ENCODE results near the gene MXD4.

Gene MXD4

GRCh38 chr4:2274320-2275043 lies 12.6 kb upstream of the MXD4 start:
- no peak overlapping the region for H3K27ac Mint-ChIP-seq
- no peak for ATAC-seq (replicated peaks)
- H3K9me3 Mint-ChIP-seq, result no peaks in the 10 kb centered on the region
- H3K27me3 Mint-ChIP-seq, result no peaks in the 10 kb centered on the region
- H3K36me3 Mint-ChIP-seq, result no peaks in the 10 kb centered on the region
- H3K4me3 Mint-ChIP-seq, result no peak overlapping the region
- peaks cover 0 to 2% of the 10 kb centered on the region in 2 donors for H3K4me1 Mint-ChIP-seq
- no peak for DNase-seq

- no peak for ATAC-seq (replicated peaks)
- DNase-seq, result no peak
- no peaks in the 10 kb centered on the region for H3K9me3 Mint-ChIP-seq
- peaks cover 0 to 2% of the 10 kb centered on the region in 2 donors for H3K4me1 Mint-ChIP-seq
- H3K27ac Mint-ChIP-seq, result no peak overlapping the region
- H3K27me3 Mint-ChIP-seq, result no peaks in the 10 kb centered on the region
- no peaks in the 10 kb centered on the region for H3K36me3 Mint-ChIP-seq
- H3K4me3 Mint-ChIP-seq, result no peak overlapping the region
These were observed 11.9 kb upstream of the MXD4 start for GRCh38 chr4:2273657-2274319.

GRCh38 chr4:2273221-2273620 lies 11.3 kb upstream of the MXD4 start:
- H3K27me3 Mint-ChIP-seq, result no peaks in the 10 kb centered on the region
- H3K36me3 Mint-ChIP-seq, result no peaks in the 10 kb centered on the region
- ATAC-seq (replicated peaks), result no peak
- H3K4me1 Mint-ChIP-seq, result peaks cover 0 to 2% of the 10 kb centered on the region in 2 donors
- no peak overlapping the region for H3K4me3 Mint-ChIP-seq
- H3K27ac Mint-ChIP-seq, result no peak overlapping the region
- no peaks in the 10 kb centered on the region for H3K9me3 Mint-ChIP-seq
- no peak for DNase-seq

GRCh38 chr4:2272828-2273120 lies 10.9 kb upstream of the MXD4 start:
- Mint-ChIP-seq H3K4me3 (no peak overlapping the region), H3K36me3 (no peaks in the 10 kb centered on the region), H3K9me3 (no peaks in the 10 kb centered on the region), H3K27me3 (no peaks in the 10 kb centered on the region), H3K4me1 (peaks cover 0 to 2% of the 10 kb centered on the region in 2 donors), H3K27ac (no peak overlapping the region)
- ATAC-seq (replicated peaks) (no peak), DNase-seq (no peak)

GRCh38 chr4:2272026-2272827 lies 10.3 kb upstream of the MXD4 start:
- peaks cover 0 to 2% of the 10 kb centered on the region in 2 donors for H3K4me1 Mint-ChIP-seq
- no peak overlapping the region for H3K4me3 Mint-ChIP-seq
- no peaks in the 10 kb centered on the region for H3K36me3 Mint-ChIP-seq
- no peak for ATAC-seq (replicated peaks)
- H3K27me3 Mint-ChIP-seq, result no peaks in the 10 kb centered on the region
- H3K9me3 Mint-ChIP-seq, result no peaks in the 10 kb centered on the region
- DNase-seq, result no peak
- H3K27ac Mint-ChIP-seq, result peak overlapping the region; percentile 67

GRCh38 chr4:2271279-2272025 lies 9.5 kb upstream of the MXD4 start:
- Mint-ChIP-seq H3K27ac (no peak overlapping the region), H3K4me3 (no peak overlapping the region), H3K36me3 (no peaks in the 10 kb centered on the region), H3K4me1 (peaks cover 0 to 2% of the 10 kb centered on the region in 2 donors), H3K9me3 (no peaks in the 10 kb centered on the region), H3K27me3 (no peaks in the 10 kb centered on the region)
- ATAC-seq (replicated peaks) (no peak), DNase-seq (no peak)

- DNase-seq (no peak), ATAC-seq (replicated peaks) (no peak)
- H3K9me3 Mint-ChIP-seq, result no peaks in the 10 kb centered on the region
- no peak overlapping the region for H3K4me3 Mint-ChIP-seq
- no peaks in the 10 kb centered on the region for H3K27me3 Mint-ChIP-seq
- no peak overlapping the region for H3K27ac Mint-ChIP-seq
- H3K4me1 Mint-ChIP-seq, result peaks cover 0 to 2% of the 10 kb centered on the region in 2 donors
- no peaks in the 10 kb centered on the region for H3K36me3 Mint-ChIP-seq
These were observed 8.6 kb upstream of the MXD4 start for GRCh38 chr4:2270341-2271165.

GRCh38 chr4:2269618-2270163 lies 7.8 kb upstream of the MXD4 start:
- no peaks in the 10 kb centered on the region for H3K9me3 Mint-ChIP-seq
- no peaks in the 10 kb centered on the region for H3K36me3 Mint-ChIP-seq
- H3K4me3 Mint-ChIP-seq, result no peak overlapping the region
- ATAC-seq (replicated peaks) (no peak), DNase-seq (no peak)
- peaks cover 0 to 2% of the 10 kb centered on the region in 2 donors for H3K4me1 Mint-ChIP-seq
- no peak overlapping the region for H3K27ac Mint-ChIP-seq
- no peaks in the 10 kb centered on the region for H3K27me3 Mint-ChIP-seq

GRCh38 chr4:2269206-2269531 lies 7.3 kb upstream of the MXD4 start:
- H3K4me3 Mint-ChIP-seq, result no peak overlapping the region
- H3K9me3 Mint-ChIP-seq, result no peaks in the 10 kb centered on the region
- peaks cover 0 to 4% of the 10 kb centered on the region in 2 donors for H3K4me1 Mint-ChIP-seq
- no peak overlapping the region for H3K27ac Mint-ChIP-seq
- no peaks in the 10 kb centered on the region for H3K36me3 Mint-ChIP-seq
- DNase-seq, result no peak
- H3K27me3 Mint-ChIP-seq, result no peaks in the 10 kb centered on the region
- ATAC-seq (replicated peaks), result no peak

- no peaks in the 10 kb centered on the region for H3K9me3 Mint-ChIP-seq
- H3K4me3 Mint-ChIP-seq, result no peak overlapping the region
- no peak overlapping the region for H3K27ac Mint-ChIP-seq
- ATAC-seq (replicated peaks) (no peak), DNase-seq (no peak)
- H3K4me1 Mint-ChIP-seq, result peaks cover 0 to 4% of the 10 kb centered on the region in 2 donors
- no peaks in the 10 kb centered on the region for H3K36me3 Mint-ChIP-seq
- no peaks in the 10 kb centered on the region for H3K27me3 Mint-ChIP-seq
These were observed 6.7 kb upstream of the MXD4 start for GRCh38 chr4:2268357-2269205.

GRCh38 chr4:2267841-2268240 lies 5.9 kb upstream of the MXD4 start:
- Mint-ChIP-seq H3K27me3 (no peaks in the 10 kb centered on the region), H3K9me3 (no peaks in the 10 kb centered on the region)

GRCh38 chr4:2267320-2267811 lies 5.5 kb upstream of the MXD4 start:
- DNase-seq (no peak), ATAC-seq (replicated peaks) (no peak)
- H3K9me3 Mint-ChIP-seq, result no peaks in the 10 kb centered on the region
- no peak overlapping the region for H3K4me3 Mint-ChIP-seq
- no peaks in the 10 kb centered on the region for H3K27me3 Mint-ChIP-seq
- no peaks in the 10 kb centered on the region for H3K36me3 Mint-ChIP-seq
- no peak overlapping the region for H3K27ac Mint-ChIP-seq
- peaks cover 4 to 9% of the 10 kb centered on the region in 2 donors for H3K4me1 Mint-ChIP-seq

More at GRCh38 chr4:2267841-2268240, 5.9 kb upstream of the MXD4 start:
- DNase-seq (no peak), ATAC-seq (replicated peaks) (no peak)
- Mint-ChIP-seq H3K4me3 (no peak overlapping the region), H3K36me3 (no peaks in the 10 kb centered on the region), H3K4me1 (peaks cover 4 to 7% of the 10 kb centered on the region in 2 donors), H3K27ac (no peak overlapping the region)

- H3K9me3 Mint-ChIP-seq, result no peaks in the 10 kb centered on the region
- H3K27me3 Mint-ChIP-seq, result no peaks in the 10 kb centered on the region
- peaks cover 4 to 9% of the 10 kb centered on the region in 2 donors for H3K4me1 Mint-ChIP-seq
- H3K27ac Mint-ChIP-seq, result no peak overlapping the region
- H3K4me3 Mint-ChIP-seq, result no peak overlapping the region
- no peak for DNase-seq
- H3K36me3 Mint-ChIP-seq, result no peaks in the 10 kb centered on the region
- no peak for ATAC-seq (replicated peaks)
These were observed 4.9 kb upstream of the MXD4 start for GRCh38 chr4:2266821-2267220.

Measured in stimulated activated naive B cell treated with anti-CD40 and anti-IgM and Interleukin-4, amounts not matched to agents 10 μg/mL and 1 μg/mL and 100 μg/mL, for 72 hours (primary cell).